Neuronal stem cell (in vitro differentiated cells): Measurements from ENCODE around the gene HBQ1.
"Not testable (repeated sequence)": the region's sequence is repeated elsewhere in the genome, so short reads cannot be mapped to it uniquely, and the experiment has no call there.

Experiments
- DNase-seq: peaks from one replicate; pipeline ENCODE4 v3.0.0-alpha.2; 2013; ENCODE audit warnings: low spot score
- H2AFZ ChIP-seq: one replicate; pipeline ENCODE4 v1.6.1; 2013; ENCODE audit warnings: mild to moderate bottlenecking, low read length, inconsistent platforms
- H2AK5ac ChIP-seq: 2 replicates; pipeline ENCODE4 v1.6.1; 2013; ENCODE audit warnings: low read depth, mild to moderate bottlenecking, inconsistent platforms, low read length, moderate library complexity, mixed read lengths
- H2BK120ac ChIP-seq: 2 replicates; pipeline ENCODE4 v1.6.1; 2013; ENCODE audit warnings: low read depth, mild to moderate bottlenecking, inconsistent platforms, low read length, moderate library complexity, mixed read lengths
- H2BK12ac ChIP-seq: one replicate; pipeline ENCODE4 v1.6.1; 2013; ENCODE audit warnings: low read length, inconsistent platforms
- H2BK15ac ChIP-seq: 2 replicates; pipeline ENCODE4 v1.6.1; 2013; ENCODE audit warnings: mild to moderate bottlenecking, low read length, inconsistent platforms, mixed read lengths
- H2BK5ac ChIP-seq: one replicate; pipeline ENCODE4 v1.6.1; 2013; ENCODE audit warnings: inconsistent platforms, mild to moderate bottlenecking, low read length, moderate library complexity
- H3K14ac ChIP-seq: one replicate; pipeline ENCODE4 v1.6.1; 2013; ENCODE audit warnings: low read length, inconsistent platforms
- H3K18ac ChIP-seq: 2 replicates; pipeline ENCODE4 v1.6.1; 2013; ENCODE audit warnings: low read length, inconsistent platforms
- H3K23ac ChIP-seq: 2 replicates; pipeline ENCODE4 v1.6.1; 2013; ENCODE audit warnings: low read depth, mild to moderate bottlenecking, mixed read lengths, low read length, inconsistent platforms; ENCODE audit not compliant: poor library complexity
- H3K27ac ChIP-seq: replicated peaks from 3 replicates; pipeline ENCODE4 v1.5.1; 2013; ENCODE audit warnings: low read length, inconsistent platforms
- H3K27me3 ChIP-seq, 3 experiments: 2 replicates each; pipeline ENCODE4 v1.6.1; 2013; ENCODE audit warnings: low read length in 3 of 3, mild to moderate bottlenecking in 2 of 3, inconsistent platforms in 1 of 3, low read depth in 1 of 3, mixed read lengths in 1 of 3, moderate library complexity in 1 of 3; ENCODE audit not compliant: control insufficient read depth in 3 of 3, insufficient read depth in 3 of 3
- H3K36me3 ChIP-seq, 2 donors: replicated peaks in 1 of 2; 2 replicates each; pipeline ENCODE4 v1.6.1; 2013; ENCODE audit warnings: low read length in 2 of 2; ENCODE audit not compliant: control insufficient read depth in 2 of 2, insufficient read depth in 2 of 2
- H3K4ac ChIP-seq: 2 replicates; pipeline ENCODE4 v1.6.1; 2013; ENCODE audit warnings: inconsistent platforms, mild to moderate bottlenecking, low read length, moderate library complexity
- H3K4me1 ChIP-seq, 2 donors: 1 replicate in 1 of 2; 2 replicates in 1 of 2; pipeline ENCODE4 v1.6.1; 2013; ENCODE audit warnings: low read length in 2 of 2, low read depth in 1 of 2; ENCODE audit not compliant: control insufficient read depth in 2 of 2, insufficient read depth in 1 of 2
- H3K4me2 ChIP-seq: one replicate; pipeline ENCODE4 v1.6.1; 2013; ENCODE audit warnings: mild to moderate bottlenecking, low read length, inconsistent platforms; ENCODE audit not compliant: insufficient read depth, poor library complexity, severe bottlenecking
- H3K4me3 ChIP-seq, 2 donors: 2 replicates each; pipeline ENCODE4 v1.5.1; 2013; ENCODE audit warnings: low read length in 2 of 2, mild to moderate bottlenecking in 2 of 2, inconsistent platforms in 1 of 2, moderate library complexity in 1 of 2
- H3K79me1 ChIP-seq: one replicate; pipeline ENCODE4 v1.6.1; 2013; ENCODE audit warnings: low read depth, mild to moderate bottlenecking, inconsistent platforms, low read length, moderate library complexity
- H3K9ac ChIP-seq: one replicate; pipeline ENCODE4 v1.6.1; 2013; ENCODE audit warnings: mild to moderate bottlenecking, low read depth, low read length, inconsistent platforms; ENCODE audit not compliant: poor library complexity
- H3K9me3 ChIP-seq, 2 donors: replicated peaks in 1 of 2; 2 replicates each; pipeline versions ENCODE3 to v1.6.1; 2013; ENCODE audit warnings: low read length in 2 of 2, mild to moderate bottlenecking in 2 of 2, inconsistent platforms in 1 of 2, low read depth in 1 of 2, mixed read lengths in 1 of 2, moderate library complexity in 1 of 2; ENCODE audit not compliant: control insufficient read depth in 2 of 2, insufficient read depth in 1 of 2
- H4K8ac ChIP-seq: one replicate; pipeline ENCODE4 v1.6.1; 2013; ENCODE audit warnings: low read depth, mild to moderate bottlenecking, inconsistent platforms, low read length, moderate library complexity
- H4K91ac ChIP-seq: one replicate; pipeline ENCODE4 v1.6.1; 2013; ENCODE audit warnings: low read length, low read depth, mild to moderate bottlenecking, inconsistent platforms; ENCODE audit not compliant: poor library complexity
- WGBS, 2 donors: extraction: QIAGEN DNeasy Blood & Tissue Kit; methylation state at CpG; one replicate each; pipeline ENCODE4 v1.1.7; 2013; ENCODE audit warnings: missing lambda C conversion rate in 2 of 2, mixed read lengths in 1 of 2; ENCODE audit not compliant: insufficient read length in 2 of 2, insufficient replicate concordance in 1 of 2; ENCODE audit errors: extremely low coverage in 2 of 2; 5-methylcytosine and 5-hydroxymethylcytosine counted together

HBQ1 gene

DNA sequence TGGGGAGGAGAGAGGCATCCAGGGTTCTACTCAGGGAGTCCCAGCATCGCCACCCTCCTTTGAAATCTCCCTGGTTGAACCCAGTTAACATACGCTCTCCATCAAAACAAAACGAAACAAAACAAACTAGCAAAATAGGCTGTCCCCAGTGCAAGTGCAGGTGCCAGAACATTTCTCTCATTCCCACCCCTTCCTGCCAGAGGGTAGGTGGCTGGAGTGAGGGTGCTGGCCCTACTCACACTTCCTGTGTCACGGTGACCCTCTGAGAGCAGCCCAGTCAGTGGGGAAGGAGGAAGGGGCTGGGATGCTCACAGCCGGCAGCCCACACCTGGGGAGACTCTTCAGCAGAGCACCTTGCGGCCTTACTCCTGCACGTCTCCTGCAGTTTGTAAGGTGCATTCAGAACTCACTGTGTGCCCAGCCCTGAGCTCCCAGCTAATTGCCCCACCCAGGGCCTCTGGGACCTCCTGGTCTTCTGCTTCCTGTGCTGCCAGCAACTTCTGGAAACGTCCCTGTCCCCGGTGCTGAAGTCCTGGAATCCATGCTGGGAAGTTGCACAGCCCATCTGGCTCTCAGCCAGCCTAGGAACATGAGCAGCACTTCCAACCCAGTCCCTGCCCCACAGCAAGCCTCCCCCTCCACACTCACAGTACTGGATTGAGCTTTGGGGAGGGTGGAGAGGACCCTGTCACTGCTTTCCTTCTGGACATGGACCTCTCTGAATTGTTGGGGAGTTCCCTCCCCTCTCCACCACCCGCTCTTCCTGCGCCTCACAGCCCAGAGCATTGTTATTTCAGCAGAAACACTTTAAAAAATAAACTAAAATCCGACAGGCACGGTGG lies 6.1 kb upstream of the HBQ1 start:
- not testable (repeated sequence) for H3K79me1 ChIP-seq, H4K91ac ChIP-seq, H2BK12ac ChIP-seq, H3K4me1 ChIP-seq, H2BK5ac ChIP-seq, H3K23ac ChIP-seq, H2AK5ac ChIP-seq, H3K4ac ChIP-seq, H3K36me3 ChIP-seq, H3K14ac ChIP-seq, H4K8ac ChIP-seq, H2AFZ ChIP-seq, DNase-seq, H3K4me3 ChIP-seq, H3K27ac ChIP-seq, H3K9me3 ChIP-seq, H3K4me2 ChIP-seq, H2BK120ac ChIP-seq, H3K9ac ChIP-seq, H2BK15ac ChIP-seq, H3K18ac ChIP-seq
- H3K27me3 ChIP-seq = peaks cover 23 to 68% (median 63%) of the 10 kb centered on the region in 3 experiments
- WGBS, 2 donors = no CpG with 5 or more reads among the region's 13 CpGs

DNA sequence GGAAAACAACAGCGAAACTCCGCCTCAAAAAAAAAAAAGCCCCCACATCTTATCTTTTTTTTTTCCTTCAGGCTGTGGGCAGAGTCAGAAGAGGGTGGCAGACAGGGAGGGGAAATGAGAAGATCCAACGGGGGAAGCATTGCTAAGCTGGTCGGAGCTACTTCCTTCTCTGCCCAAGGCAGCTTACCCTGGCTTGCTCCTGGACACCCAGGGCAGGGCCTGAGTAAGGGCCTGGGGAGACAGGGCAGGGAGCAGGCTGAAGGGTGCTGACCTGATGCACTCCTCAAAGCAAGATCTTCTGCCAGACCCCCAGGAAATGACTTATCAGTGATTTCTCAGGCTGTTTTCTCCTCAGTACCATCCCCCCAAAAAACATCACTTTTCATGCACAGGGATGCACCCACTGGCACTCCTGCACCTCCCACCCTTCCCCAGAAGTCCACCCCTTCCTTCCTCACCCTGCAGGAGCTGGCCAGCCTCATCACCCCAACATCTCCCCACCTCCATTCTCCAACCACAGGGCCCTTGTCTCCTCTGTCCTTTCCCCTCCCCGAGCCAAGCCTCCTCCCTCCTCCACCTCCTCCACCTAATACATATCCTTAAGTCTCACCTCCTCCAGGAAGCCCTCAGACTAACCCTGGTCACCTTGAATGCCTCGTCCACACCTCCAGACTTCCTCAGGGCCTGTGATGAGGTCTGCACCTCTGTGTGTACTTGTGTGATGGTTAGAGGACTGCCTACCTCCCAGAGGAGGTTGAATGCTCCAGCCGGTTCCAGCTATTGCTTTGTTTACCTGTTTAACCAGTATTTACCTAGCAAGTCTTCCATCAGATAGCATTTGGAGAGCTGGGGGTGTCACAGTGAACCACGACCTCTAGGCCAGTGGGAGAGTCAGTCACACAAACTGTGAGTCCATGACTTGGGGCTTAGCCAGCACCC lies 5.0 kb upstream of the HBQ1 start:
- Histone ChIP-seq H2BK15ac (no peak overlapping the region), H2BK12ac (no peak overlapping the region), H3K14ac (no peak overlapping the region), H3K23ac (no peak overlapping the region), H3K27ac (no peak overlapping the region), H3K27me3 (peaks cover 25 to 67% (median 66%) of the 10 kb centered on the region in 3 experiments), H4K8ac (no peak overlapping the region), H3K9me3 (peaks cover 0 to 4% of the 10 kb centered on the region in 2 donors), H3K79me1 (no peaks in the 10 kb centered on the region), H2BK5ac (no peak overlapping the region), H2AK5ac (no peak overlapping the region), H3K36me3 (no peaks in the 10 kb centered on the region), H3K9ac (no peak overlapping the region), H3K4me3 (no peak overlapping the region), H3K4me2 (no peak overlapping the region), H3K4ac (no peak overlapping the region), H2AFZ (no peak overlapping the region), H3K4me1 (no peaks in the 10 kb centered on the region), H3K18ac (no peak overlapping the region), H4K91ac (no peak overlapping the region), H2BK120ac (no peak overlapping the region)
- no CpG with 5 or more reads among the region's 8 CpGs for WGBS, 2 donors
- no peak for DNase-seq

DNA sequence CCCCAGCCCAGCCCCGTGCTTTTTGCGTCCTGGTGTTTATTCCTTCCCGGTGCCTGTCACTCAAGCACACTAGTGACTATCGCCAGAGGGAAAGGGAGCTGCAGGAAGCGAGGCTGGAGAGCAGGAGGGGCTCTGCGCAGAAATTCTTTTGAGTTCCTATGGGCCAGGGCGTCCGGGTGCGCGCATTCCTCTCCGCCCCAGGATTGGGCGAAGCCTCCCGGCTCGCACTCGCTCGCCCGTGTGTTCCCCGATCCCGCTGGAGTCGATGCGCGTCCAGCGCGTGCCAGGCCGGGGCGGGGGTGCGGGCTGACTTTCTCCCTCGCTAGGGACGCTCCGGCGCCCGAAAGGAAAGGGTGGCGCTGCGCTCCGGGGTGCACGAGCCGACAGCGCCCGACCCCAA lies 4.3 kb upstream of the HBQ1 start:
- H3K27me3 ChIP-seq = peaks cover 25 to 67% (median 61%) of the 10 kb centered on the region in 3 experiments
- not testable (repeated sequence) for H4K91ac ChIP-seq, H3K18ac ChIP-seq

More for the DNA sequence above, 4.3 kb upstream of the HBQ1 start:
- H3K4ac ChIP-seq, H3K4me3 ChIP-seq, DNase-seq, H2BK12ac ChIP-seq, H3K27ac ChIP-seq, H3K4me1 ChIP-seq, H2BK5ac ChIP-seq, H2AFZ ChIP-seq, H4K8ac ChIP-seq, H3K23ac ChIP-seq, H3K36me3 ChIP-seq, H3K14ac ChIP-seq, H2AK5ac ChIP-seq, H2BK15ac ChIP-seq, H3K79me1 ChIP-seq, H3K9me3 ChIP-seq, H2BK120ac ChIP-seq, H3K9ac ChIP-seq, H3K4me2 ChIP-seq: not testable (repeated sequence)
- no CpG with 5 or more reads among the region's 39 CpGs for WGBS, 2 donors
